ENCODE data around the gene ZYX.

DNA sequence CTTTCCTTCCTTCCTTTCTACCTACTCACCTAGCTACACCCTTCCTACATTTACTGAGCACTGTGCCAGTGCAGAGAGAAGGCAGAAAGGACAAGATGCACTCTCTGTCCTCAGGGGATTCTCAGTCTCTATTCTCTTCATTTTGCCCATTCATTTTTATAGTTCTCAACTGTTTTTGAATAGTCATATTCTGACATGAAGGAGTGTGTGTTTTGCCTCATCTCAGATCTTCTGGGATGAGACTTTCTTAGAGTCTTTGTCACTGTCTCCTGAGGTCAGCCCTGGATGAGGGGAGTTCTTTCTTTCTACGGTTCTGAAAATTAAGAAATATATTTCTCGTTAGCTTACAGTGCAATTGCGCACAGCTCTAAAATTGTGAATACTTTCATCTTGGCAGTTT is 43.9 kb upstream of the ZYX start:
- no peak for TF ChIP-seq POLR2A (IDR thresholded peaks at IDR 0.05)
- no peak for TF ChIP-seq CTCF (IDR thresholded peaks at IDR 0.05)
- TF ChIP-seq EP300 (IDR thresholded peaks at IDR 0.05), result no peak

All from tibial nerve (tissue), 4 donors.